ENCODE measurements around the gene CYB5R3. TPM values are rescaled to one million over a fixed set of nuclear protein-coding genes. Genes with fewer than 3 reads are reported as not detected.
"Not testable (repeated sequence)": the region's sequence is repeated elsewhere in the genome, so short reads cannot be mapped to it uniquely, and the experiment has no call there.

CYB5R3 gene
- polyA plus RNA-seq, 3 donors, result 49.7 to 76.4 (median 54.0) TPM

- H3K27ac Mint-ChIP-seq, result no peak overlapping the region
Observed at GRCh38 chr22:42678894-42679293, 29.7 kb upstream of the CYB5R3 start.

DNA sequence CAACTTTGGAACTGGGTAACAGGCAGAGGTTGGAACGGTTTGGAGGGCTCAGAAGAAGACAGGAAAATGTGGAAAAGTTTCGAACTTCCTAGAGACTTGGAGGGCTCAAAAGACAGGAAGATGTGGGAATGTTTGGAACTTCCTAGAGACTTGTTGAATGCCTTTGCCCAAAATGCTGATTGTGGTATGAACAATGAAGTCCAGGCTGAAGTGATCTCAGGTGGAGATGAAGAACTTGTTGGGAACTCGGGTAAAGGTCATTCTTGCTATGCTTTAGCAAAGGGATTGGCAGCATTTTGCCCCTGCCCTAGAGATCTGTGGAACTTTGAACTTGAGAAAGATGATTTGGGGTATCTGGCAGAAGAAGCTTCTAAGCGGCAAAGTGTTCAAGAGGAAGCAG lies 28.7 kb upstream of the CYB5R3 start:
- H3K9ac ChIP-seq (ENCODE audit: insufficient read depth, low read length, poor library complexity, severe bottlenecking); H3K27ac Mint-ChIP-seq; H2AFZ ChIP-seq (ENCODE audit: insufficient read depth, low read depth, low read length, poor library complexity, severe bottlenecking); H3K27me3 ChIP-seq (ENCODE audit: control insufficient read depth in 2 of 2, insufficient read depth in 2 of 2, low read length in 2 of 2); H3K4me3 Mint-ChIP-seq; intact Hi-C loops (cut with micrococcal nuclease); H4K20me1 ChIP-seq (ENCODE audit: insufficient read depth, low read length); H3K27ac ChIP-seq (ENCODE audit: low read depth in 1 of 2, low read length in 2 of 2); H3K4me2 ChIP-seq (replicated peaks; ENCODE audit: extremely low read depth, low read length, poor library complexity, severe bottlenecking); H3K4me1 ChIP-seq (ENCODE audit: control insufficient read depth in 1 of 2, insufficient read depth in 2 of 2, low read length in 2 of 2); H3K9me3 ChIP-seq (replicated peaks in 1 of 2; ENCODE audit: control insufficient read depth in 1 of 2, insufficient read depth in 1 of 2, low read length in 2 of 2); DNase-seq; H3K4me3 ChIP-seq (replicated peaks in 1 of 3; ENCODE audit: low read depth in 2 of 3, low read length in 3 of 3); H3K79me2 ChIP-seq (ENCODE audit: insufficient read depth, low read length); H3K36me3 ChIP-seq (replicated peaks in 1 of 2; ENCODE audit: control insufficient read depth in 1 of 2, insufficient read depth in 2 of 2, low read length in 2 of 2); H3K36me3 Mint-ChIP-seq: not testable (repeated sequence)
- WGBS (ENCODE audit: insufficient coverage), result 97% methylated on average over 4 of the region's 4 CpGs
- Mint-ChIP-seq H3K9me3 (peaks cover 4 to 13% (median 10%) of the 10 kb centered on the region in 7 donors), H3K27me3 (ENCODE audit: low read depth in 3 of 3) (peaks cover under 1 to 16% (median 9%) of the 10 kb centered on the region in 3 donors), H3K4me1 (peaks cover 17% of the 10 kb centered on the region)

More at GRCh38 chr22:42678894-42679293, 29.7 kb upstream of the CYB5R3 start:
- Histone ChIP-seq H3K36me3 (replicated peaks in 1 of 2; ENCODE audit: control insufficient read depth in 1 of 2, insufficient read depth in 2 of 2, low read length in 2 of 2) (no peaks in the 10 kb centered on the region), H3K27me3 (ENCODE audit: control insufficient read depth in 2 of 2, insufficient read depth in 2 of 2, low read length in 2 of 2) (no peaks in the 10 kb centered on the region), H3K9ac (ENCODE audit: insufficient read depth, low read length, poor library complexity, severe bottlenecking) (no peak overlapping the region), H3K4me1 (ENCODE audit: control insufficient read depth in 1 of 2, insufficient read depth in 2 of 2, low read length in 2 of 2) (no peaks in the 10 kb centered on the region), H3K9me3 (replicated peaks in 1 of 2; ENCODE audit: control insufficient read depth in 1 of 2, insufficient read depth in 1 of 2, low read length in 2 of 2) (peaks cover 0 to 8% of the 10 kb centered on the region in 2 donors), H2AFZ (ENCODE audit: insufficient read depth, low read depth, low read length, poor library complexity, severe bottlenecking) (no peak overlapping the region), H3K4me3 (replicated peaks in 1 of 3; ENCODE audit: low read depth in 2 of 3, low read length in 3 of 3) (no peak overlapping the region), H4K20me1 (ENCODE audit: insufficient read depth, low read length) (no peaks in the 10 kb centered on the region), H3K79me2 (ENCODE audit: insufficient read depth, low read length) (no peaks in the 10 kb centered on the region), H3K4me2 (replicated peaks; ENCODE audit: extremely low read depth, low read length, poor library complexity, severe bottlenecking) (no peak overlapping the region), H3K27ac (ENCODE audit: low read depth in 1 of 2, low read length in 2 of 2) (no peak overlapping the region)
- intact Hi-C loops (cut with micrococcal nuclease), result no loop called here
- no peak for DNase-seq
- H3K4me3 Mint-ChIP-seq, result no peak overlapping the region
- H3K9me3 Mint-ChIP-seq, result peaks cover 4 to 13% (median 10%) of the 10 kb centered on the region in 7 donors
- peaks cover 17% of the 10 kb centered on the region for H3K4me1 Mint-ChIP-seq
- peaks cover 0 to 1% of the 10 kb centered on the region in 2 donors for H3K36me3 Mint-ChIP-seq
- H3K27me3 Mint-ChIP-seq (ENCODE audit: low read depth in 3 of 3), result peaks cover 2 to 16% (median 9%) of the 10 kb centered on the region in 3 donors
- TF ChIP-seq, protein P1, sequence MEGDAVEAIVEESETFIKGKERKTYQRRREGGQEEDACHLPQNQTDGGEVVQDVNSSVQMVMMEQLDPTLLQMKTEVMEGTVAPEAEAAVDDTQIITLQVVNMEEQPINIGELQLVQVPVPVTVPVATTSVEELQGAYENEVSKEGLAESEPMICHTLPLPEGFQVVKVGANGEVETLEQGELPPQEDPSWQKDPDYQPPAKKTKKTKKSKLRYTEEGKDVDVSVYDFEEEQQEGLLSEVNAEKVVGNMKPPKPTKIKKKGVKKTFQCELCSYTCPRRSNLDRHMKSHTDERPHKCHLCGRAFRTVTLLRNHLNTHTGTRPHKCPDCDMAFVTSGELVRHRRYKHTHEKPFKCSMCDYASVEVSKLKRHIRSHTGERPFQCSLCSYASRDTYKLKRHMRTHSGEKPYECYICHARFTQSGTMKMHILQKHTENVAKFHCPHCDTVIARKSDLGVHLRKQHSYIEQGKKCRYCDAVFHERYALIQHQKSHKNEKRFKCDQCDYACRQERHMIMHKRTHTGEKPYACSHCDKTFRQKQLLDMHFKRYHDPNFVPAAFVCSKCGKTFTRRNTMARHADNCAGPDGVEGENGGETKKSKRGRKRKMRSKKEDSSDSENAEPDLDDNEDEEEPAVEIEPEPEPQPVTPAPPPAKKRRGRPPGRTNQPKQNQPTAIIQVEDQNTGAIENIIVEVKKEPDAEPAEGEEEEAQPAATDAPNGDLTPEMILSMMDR (IDR thresholded peaks at IDR 0.05), result no peak
- 100% methylated on average over 1 of the region's 1 CpG for WGBS (ENCODE audit: insufficient coverage)
